ENCODE measurements around the gene ZEB2.
A peak's percentile ranks its signal among the peaks of the same experiment; 100 is the strongest.
"Not testable (repeated sequence)": the region's sequence is repeated elsewhere in the genome, so short reads cannot be mapped to it uniquely, and the experiment has no call there.

The ZEB2 gene

GRCh38 chr2:144374163-144374661 lies 145.7 kb downstream of the ZEB2 start:
- no peak for DNase-seq

DNA sequence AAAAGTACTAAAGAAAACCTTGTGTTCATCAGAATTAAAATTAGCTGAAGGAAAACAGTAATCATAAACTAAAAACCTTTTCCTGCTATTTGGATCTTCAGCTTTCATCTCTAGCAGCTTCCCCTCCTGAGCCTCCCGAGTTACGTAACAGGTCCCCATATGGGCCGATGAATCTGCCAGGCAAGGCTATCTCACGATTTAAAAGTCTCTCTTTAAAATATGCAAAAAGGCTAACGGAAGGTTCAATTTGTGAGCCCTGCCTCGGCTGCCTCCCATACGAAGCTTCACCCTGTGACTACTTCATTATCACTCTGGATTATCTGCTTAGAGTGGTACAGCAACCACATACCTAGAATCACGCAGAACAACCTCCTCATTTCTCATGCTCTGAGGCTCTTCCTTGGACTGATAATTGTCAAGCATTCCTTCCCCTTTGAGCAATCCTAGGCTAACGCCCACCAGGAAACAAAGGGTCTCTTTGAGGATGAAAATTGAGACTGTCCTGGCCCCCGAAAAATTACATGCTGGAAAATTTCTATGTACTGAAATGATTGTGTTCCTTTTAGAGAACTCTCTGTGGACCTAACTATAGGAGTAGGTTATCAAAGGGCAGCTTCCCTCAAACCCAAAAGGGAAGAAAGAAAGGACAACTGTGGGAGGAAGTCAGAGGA lies 147.4 kb downstream of the ZEB2 start:
- DNase-seq: no peak

DNA sequence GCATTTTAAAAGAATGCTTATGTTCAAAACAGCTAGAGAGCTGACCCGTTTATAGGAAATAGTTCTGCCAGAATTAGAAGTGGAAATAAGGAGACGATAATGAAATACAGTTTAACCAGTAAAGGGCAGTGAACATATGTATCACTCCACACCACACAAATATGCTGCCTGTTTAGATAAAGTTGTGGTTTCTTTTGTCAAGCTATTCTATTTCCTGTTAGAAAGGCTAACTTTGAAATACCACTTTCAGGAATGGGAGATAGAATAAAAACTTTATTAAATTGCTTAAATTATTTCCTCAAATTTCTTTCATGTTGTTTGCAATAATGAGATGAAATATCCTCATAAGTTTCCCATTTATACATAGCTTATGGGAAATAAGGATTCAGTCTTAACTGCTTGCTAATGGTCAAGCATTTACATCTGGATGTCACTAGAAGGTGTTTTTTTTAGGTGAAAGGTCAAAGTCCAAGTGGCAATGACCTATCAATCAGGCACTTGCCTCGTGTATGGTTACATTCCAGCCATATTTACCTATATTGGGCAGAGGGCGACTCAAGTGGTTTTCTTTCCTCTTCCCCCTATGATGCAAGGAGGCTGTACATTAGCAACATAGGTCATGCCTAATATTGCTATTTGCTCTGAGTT lies 148.9 kb downstream of the ZEB2 start:
- no peak for DNase-seq

DNA sequence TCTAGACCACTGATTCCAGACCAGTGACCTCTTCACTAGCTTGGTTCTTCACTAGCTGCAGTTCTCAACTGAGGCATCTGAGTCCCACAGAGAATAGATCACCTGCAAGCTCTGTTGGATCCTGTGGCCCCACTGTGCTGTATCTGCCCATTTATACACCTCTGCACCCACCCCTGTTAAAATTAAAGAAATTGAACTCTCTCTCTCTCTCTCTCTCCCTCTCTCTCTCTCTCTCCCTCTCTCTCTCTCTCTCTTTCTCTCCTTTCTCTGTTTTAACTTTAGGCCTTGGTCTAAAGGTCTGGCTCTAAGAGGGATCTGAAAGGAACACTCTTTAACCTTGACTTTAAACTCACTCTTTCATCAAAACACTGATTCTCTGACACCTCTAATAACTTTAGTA lies 150.5 kb downstream of the ZEB2 start:
- no peak for DNase-seq

DNA sequence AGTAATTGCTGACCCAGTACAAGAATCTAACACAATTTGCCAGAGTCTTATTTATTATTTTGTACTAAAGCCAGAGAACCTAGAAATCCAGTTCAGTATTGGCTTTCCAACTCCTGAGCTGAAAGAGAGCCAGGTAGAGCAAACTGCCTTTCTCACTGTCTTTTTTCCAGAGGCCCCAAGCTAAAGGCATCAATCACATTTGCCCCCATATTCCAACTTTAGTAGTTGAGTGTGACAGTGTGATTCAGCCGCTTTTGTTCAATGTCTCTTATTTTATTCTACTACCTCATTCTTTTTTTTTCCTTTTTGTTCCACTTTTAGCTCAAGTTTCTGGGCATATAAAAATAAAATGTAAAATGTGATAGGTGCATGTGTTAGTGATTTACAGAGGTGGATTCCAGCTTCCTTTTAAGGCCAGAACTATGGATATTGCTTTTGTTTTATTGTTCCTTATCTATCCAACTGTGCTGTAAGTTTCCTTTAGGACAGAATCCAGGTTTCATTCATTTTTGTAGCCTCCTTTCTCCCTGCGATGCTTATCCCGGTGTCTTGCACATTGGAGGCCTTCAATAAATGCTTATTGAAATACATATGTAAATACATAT lies 153.0 kb downstream of the ZEB2 start:
- DNase-seq: no peak

GRCh38 chr2:144364944-144365738 lies 154.8 kb downstream of the ZEB2 start:
- no peak for DNase-seq

DNA sequence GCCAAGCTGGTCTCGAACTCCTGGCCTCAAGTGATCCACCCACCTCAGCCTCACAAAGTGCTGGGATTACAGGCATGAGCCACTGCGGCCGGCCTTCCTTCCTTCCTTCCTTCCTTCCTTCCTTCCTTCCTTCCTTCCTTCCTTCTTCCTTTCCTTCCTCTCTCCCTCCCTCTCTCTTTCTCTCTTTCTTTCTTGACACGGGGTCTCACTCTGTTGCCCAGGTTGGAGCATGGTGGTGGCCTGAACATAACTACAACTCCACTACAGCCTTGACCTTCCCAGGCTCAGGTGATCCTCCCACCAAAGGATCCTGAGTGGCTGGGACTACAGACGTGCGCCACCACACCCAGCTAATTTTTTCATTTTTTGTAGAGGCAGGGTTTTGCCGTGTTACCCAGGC lies 155.7 kb downstream of the ZEB2 start:
- DNase-seq: not testable (repeated sequence)

GRCh38 chr2:144362401-144362800 lies 157.5 kb downstream of the ZEB2 start:
- DNase-seq: no peak

- no peak for DNase-seq
Measured at GRCh38 chr2:144361742-144362141, 158.2 kb downstream of the ZEB2 start.

- DNase-seq: no peak
Measured at GRCh38 chr2:144359684-144360083, 160.2 kb downstream of the ZEB2 start.

GRCh38 chr2:144358979-144359541 lies 160.9 kb downstream of the ZEB2 start:
- DNase-seq: no peak

DNA sequence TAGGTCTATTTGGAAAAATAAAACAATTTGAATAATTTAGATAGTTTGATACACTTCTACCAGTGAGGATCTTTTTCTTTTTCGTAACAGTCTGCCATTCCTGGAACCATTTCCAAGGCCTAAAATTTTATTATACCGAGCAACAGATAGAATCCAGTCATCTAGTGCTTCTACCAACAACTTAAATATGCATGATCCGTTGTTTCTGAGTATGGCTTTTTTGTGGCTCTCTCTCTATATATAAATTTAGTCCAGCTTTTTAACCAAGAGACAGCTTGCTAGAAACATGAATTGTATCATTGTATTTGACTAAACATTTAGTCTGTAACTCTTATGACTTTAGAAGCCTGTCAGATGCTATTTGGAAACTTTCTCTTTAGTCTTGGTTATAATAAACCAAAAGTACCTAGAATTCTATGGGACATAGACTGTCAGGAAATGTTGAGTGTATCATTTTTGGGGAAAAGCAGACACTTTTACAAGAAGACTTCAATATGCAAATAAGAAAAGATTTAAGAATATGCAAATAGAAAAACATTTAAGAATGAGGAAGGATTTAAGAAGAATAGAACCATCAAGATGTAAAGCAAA lies 161.4 kb downstream of the ZEB2 start:
- DNase-seq: no peak

DNA sequence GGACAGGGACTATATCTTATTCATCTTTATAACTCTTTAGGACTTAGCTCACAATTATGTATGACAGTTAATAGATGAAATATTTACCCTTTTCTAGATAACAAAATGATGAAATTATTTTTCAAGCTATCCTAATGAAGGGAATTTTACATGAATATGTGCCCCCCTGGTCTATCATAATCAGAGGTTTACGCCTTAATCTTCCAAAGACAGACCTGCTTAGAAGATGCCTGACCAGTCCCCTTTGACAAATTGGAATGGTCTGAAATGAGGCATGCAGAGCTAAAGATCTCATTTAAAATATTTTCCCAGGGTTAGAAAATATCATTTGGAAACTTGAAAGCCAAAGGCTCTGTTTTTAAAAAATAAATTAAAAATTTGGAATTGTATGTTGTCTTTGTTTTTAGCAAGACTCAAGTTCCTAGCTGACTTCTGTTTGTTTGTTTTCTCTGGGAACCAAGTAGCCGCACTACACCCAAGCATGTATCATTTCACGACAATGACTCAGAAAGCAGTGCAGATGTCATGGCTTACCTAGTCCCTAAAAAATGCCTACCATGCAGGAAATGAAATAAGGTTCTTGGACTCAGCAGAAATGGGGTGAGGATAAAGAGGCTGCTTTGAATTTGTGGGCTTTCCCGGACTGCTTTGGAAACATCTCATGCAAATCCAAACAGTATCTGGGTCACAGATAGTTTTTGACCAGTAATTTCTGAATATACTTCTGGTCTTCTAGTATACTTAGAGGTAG lies 162.1 kb downstream of the ZEB2 start:
- DNase-seq: peak; percentile 19

- DNase-seq: no peak
Measured at GRCh38 chr2:144356402-144356801, 163.5 kb downstream of the ZEB2 start.

DNA sequence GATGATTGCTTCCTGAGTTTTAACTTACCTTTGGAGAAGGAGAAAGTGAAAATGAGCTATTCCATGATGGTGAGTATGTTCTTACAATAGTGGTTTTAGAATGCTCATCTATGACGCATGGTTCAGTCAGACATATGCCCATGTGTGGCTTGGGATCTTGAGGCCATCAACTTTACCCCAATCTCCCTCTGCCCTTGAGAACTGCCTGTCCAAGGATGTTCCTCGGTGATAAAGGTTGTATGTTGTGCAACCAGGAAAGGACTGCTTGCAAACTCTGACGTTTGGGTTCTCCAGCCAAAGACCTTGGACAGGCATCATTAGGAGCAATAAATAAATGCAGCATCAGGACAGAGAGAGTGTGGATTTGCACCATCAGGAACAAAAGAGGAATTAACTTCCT lies 165.0 kb downstream of the ZEB2 start:
- no peak for DNase-seq

DNA sequence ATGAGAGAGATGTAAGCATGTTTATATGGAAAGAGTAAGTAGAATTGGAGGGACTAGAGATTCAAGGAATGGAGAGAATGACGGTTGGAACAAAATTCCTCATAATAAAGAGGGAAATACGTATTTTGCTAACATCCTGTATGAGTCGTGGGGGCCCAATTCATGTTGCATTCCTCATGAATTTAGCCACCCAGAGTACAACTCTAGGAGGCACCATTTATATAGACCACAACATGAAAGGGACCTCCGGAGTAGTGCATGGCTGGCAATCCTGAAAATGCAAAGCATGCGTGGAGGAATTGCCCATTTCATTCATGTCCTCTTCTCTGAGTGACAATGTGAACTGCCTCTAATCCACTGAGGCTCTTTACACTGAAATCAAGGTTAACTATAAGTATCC lies 168.2 kb downstream of the ZEB2 start:
- no peak for DNase-seq

DNA sequence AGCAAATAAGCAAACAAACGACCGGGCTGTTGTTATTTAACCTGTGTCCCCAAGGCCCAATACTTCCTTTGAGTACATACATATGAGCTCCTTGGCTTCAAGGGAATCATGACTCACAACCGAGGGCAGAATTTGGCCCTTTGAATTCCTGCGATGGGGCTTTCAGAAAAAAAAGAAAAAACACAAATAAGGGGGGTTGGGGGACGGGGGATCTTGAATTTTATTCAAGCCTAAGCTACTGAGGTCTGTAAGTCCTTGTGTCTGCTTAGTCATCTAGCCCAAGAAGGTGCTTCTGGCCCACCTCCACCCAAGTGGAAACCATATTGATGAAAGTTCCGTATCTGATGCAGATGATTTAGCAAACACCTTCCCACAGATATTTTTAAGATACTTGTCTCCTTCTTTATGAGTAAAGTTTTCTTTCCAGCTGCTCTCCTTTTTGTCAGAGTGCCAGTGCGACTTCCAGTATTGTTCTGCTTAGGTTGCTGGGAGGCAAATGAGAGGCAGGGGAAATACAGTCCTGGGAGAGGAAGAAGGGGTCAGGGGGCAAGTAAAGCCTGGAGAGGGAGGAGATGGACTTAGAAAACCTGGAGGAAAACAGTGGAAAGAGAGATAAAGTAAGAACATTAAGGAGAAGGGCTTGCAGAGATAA lies 169.6 kb downstream of the ZEB2 start:
- no peak for DNase-seq

DNA sequence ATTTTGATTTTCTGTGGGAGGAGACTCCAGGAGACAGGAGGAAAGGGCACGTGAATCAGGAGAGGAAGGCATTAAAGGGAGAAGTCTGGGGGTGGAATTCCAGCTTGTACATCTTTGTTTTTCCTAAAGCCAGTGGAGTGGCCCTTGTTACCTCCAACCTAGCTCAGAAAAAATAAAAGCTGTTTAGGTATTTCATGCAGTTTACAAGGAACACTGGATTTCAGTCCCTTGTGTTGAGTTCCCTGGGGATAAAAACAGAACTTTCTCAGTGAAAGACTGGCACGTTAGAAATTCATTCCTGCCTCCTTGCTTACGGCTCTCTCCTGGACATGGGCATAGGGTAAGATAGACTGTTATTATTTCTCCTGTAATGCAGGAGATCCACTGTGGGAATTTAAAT lies 170.2 kb downstream of the ZEB2 start:
- DNase-seq: no peak

- no peak for DNase-seq
Measured at GRCh38 chr2:144348846-144349245, 171.1 kb downstream of the ZEB2 start.

DNA sequence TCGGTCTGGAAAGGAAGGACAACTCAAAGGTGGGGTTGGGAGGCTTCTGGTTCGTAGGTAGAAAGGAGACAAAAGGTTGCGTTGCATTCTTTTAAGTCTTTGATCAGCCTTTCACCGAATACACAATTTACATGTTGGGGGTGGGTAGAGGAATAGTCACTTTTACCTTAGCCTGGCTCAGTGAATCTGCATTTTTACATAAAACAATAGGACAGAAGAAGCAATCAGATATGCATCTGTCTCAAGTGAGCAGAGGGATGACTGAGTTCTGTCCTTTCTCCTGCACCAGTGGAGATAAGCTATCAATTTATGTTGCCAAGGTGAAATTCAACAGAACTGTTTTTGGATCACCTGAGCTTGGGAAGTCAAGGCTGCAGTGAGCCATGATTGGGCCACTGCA lies 173.7 kb downstream of the ZEB2 start:
- DNase-seq: no peak

DNA sequence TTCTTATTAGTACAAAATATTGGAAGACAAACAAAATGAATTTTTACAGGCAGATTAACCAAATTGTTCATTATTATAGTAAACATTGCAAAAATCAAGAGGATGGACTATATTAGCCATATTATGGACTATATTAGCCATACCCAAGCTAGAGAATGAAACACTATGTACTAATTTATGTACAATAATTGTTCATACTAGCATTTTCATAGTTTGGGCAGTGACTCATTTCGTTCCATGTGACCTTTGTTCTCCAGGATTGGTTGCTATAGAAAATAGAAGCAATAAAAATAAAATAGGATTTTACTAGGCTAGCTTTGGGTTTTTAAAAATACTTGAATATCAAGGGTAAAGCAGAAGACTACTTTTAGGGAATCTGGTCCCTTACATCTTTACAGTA lies 176.8 kb downstream of the ZEB2 start:
- no peak for DNase-seq
